Left lung (tissue), 10 donors: ENCODE data around the gene STT3A. TPM values are rescaled to one million over a fixed set of nuclear protein-coding genes. Genes with fewer than 3 reads are reported as not detected.
A peak's percentile ranks its signal among the peaks of the same experiment; 100 is the strongest.

Experiments used
- ATAC-seq: fragments of 200-7000 bp; cut with Tn5 transposase; one replicate; pipeline ENCODE4 v1.9.1; 2020; ENCODE audit warnings: moderate library complexity
- DNase-seq, 4 donors: peaks; one replicate each; pipeline ENCODE4 v3.0.0-alpha.2; 2013 to 2020
- H3K27ac ChIP-seq, 2 donors: fragments of 200-600 bp; sonication (generic) in 1 of 2; one replicate each; pipeline versions ENCODE4 v1.5.0 to v1.8.0; 2020 to 2021
- H3K27me3 ChIP-seq, 2 donors: fragments of 200-600 bp; sonication (generic) in 1 of 2; one replicate each; pipeline versions ENCODE4 v1.5.0 to v1.8.0; 2020 to 2021
- H3K36me3 ChIP-seq, 2 donors: fragments of 200-600 bp; sonication (generic) in 1 of 2; one replicate each; pipeline versions ENCODE4 v1.5.0 to v1.8.0; 2020 to 2021
- H3K4me1 ChIP-seq, 2 donors: fragments of 200-600 bp; one replicate each; pipeline ENCODE4 v1.8.0; 2021
- H3K4me3 ChIP-seq, 2 donors: fragments of 200-600 bp; sonication (generic) in 1 of 2; one replicate each; pipeline versions ENCODE4 v1.5.0 to v1.8.0; 2020 to 2021; ENCODE audit warnings: mild to moderate bottlenecking in 1 of 2
- H3K9me3 ChIP-seq, 2 donors: fragments of 200-600 bp; sonication (generic) in 1 of 2; one replicate each; pipeline versions ENCODE4 v1.5.0 to v1.8.0; 2020 to 2021
- intact Hi-C, 2 donors: fragments of 100-400 bp; cut with DNase I; formaldehyde crosslinking; loops; one replicate each; pipeline versions ENCODE4 v1.11.2 to v1.14.2; 2022
- polyA plus RNA-seq, 6 donors: library from polyadenylated mRNA; unstranded; fragments of 120-200 nt; gene quantifications; one replicate each; pipeline ENCODE4 v1.2.1, GENCODE V29; 2013; ENCODE audit not compliant: insufficient read length in 6 of 6
- total RNA-seq, 2 donors: library from RNA; stranded (reverse); fragmentation: NEBNext Ultra II Directional; extraction: Animal tissue kit (Norgen Biotek cat#: 25700); gene quantifications; one replicate each; pipeline ENCODE4 v1.2.1, GENCODE V29; 2021
- TF ChIP-seq, protein P1 (sequence below), 2 donors: fragments of 200-600 bp; sonication (generic) in 1 of 2; IDR thresholded peaks; one replicate each; pipeline versions ENCODE4 v1.5.0 to v1.8.0; 2021; ENCODE audit warnings: antibody characterized with exemption in 2 of 2
- donor health status: DM: no; HTN: yes; CAD: no.
- donor health status: DM: no; HTN: no; CAD: no.

STT3A gene
- total and polyA plus RNA-seq, 8 donors: 153 to 210 (median 192) TPM

DNA sequence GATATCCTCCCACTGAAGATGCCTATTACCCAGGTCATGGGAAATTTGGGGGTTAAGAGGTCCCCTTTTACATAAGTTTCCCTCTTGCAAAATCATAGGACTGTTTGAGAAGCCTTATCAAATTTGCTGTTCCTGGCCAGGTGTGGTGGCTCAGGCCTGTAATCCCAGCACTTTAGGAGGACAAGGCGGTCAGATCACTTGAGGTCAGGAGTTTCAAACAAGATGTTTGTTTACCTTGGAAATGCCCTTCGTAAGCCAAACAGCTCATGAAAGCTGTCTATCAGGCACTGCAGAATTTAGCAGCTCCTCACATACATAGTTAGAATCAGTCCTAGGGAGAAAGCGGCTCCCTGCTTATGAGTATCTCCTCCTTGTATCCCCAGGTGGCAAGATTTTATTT, 28.3 kb upstream of the STT3A start:
- DNase-seq (no peak), ATAC-seq (no peak)
- Histone ChIP-seq H3K9me3 (no peaks in the 10 kb centered on the region), H3K36me3 (no peaks in the 10 kb centered on the region), H3K27ac (no peak overlapping the region), H3K27me3 (no peaks in the 10 kb centered on the region), H3K4me3 (no peak overlapping the region), H3K4me1 (peaks cover 0 to 5% of the 10 kb centered on the region in 2 donors)
- intact Hi-C loops: no loop called here
- TF ChIP-seq, protein P1, sequence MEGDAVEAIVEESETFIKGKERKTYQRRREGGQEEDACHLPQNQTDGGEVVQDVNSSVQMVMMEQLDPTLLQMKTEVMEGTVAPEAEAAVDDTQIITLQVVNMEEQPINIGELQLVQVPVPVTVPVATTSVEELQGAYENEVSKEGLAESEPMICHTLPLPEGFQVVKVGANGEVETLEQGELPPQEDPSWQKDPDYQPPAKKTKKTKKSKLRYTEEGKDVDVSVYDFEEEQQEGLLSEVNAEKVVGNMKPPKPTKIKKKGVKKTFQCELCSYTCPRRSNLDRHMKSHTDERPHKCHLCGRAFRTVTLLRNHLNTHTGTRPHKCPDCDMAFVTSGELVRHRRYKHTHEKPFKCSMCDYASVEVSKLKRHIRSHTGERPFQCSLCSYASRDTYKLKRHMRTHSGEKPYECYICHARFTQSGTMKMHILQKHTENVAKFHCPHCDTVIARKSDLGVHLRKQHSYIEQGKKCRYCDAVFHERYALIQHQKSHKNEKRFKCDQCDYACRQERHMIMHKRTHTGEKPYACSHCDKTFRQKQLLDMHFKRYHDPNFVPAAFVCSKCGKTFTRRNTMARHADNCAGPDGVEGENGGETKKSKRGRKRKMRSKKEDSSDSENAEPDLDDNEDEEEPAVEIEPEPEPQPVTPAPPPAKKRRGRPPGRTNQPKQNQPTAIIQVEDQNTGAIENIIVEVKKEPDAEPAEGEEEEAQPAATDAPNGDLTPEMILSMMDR (IDR thresholded peaks at IDR 0.05): no peak

DNA sequence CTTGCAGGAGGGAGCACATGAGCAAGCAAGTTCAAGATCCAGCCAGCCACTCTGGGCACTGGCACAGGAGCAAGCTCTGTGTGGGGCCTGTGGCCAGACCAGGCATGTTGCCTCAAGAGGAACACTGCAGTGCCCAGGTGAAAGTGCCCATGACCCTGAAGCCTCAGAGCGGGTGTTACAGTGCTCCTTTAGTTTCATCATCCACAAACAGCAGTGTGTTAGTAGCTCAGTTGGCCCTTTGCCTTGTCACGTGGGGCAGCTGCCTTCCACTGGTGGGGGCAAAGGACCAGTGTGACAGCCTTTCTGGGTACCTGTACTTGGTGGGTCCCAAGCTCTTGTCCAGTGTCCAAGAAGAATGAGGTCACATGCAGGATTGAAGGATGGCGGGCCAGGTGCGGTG, 26.4 kb upstream of the STT3A start:
- Histone ChIP-seq H3K36me3 (no peaks in the 10 kb centered on the region), H3K27ac (no peak overlapping the region), H3K4me3 (no peak overlapping the region), H3K4me1 (peaks cover 13 to 20% of the 10 kb centered on the region in 2 donors), H3K9me3 (no peaks in the 10 kb centered on the region), H3K27me3 (no peaks in the 10 kb centered on the region)
- DNase-seq (no peak), ATAC-seq (no peak)
- TF ChIP-seq, protein P1 (IDR thresholded peaks at IDR 0.05): no peak
- intact Hi-C loops: no loop called here

DNA sequence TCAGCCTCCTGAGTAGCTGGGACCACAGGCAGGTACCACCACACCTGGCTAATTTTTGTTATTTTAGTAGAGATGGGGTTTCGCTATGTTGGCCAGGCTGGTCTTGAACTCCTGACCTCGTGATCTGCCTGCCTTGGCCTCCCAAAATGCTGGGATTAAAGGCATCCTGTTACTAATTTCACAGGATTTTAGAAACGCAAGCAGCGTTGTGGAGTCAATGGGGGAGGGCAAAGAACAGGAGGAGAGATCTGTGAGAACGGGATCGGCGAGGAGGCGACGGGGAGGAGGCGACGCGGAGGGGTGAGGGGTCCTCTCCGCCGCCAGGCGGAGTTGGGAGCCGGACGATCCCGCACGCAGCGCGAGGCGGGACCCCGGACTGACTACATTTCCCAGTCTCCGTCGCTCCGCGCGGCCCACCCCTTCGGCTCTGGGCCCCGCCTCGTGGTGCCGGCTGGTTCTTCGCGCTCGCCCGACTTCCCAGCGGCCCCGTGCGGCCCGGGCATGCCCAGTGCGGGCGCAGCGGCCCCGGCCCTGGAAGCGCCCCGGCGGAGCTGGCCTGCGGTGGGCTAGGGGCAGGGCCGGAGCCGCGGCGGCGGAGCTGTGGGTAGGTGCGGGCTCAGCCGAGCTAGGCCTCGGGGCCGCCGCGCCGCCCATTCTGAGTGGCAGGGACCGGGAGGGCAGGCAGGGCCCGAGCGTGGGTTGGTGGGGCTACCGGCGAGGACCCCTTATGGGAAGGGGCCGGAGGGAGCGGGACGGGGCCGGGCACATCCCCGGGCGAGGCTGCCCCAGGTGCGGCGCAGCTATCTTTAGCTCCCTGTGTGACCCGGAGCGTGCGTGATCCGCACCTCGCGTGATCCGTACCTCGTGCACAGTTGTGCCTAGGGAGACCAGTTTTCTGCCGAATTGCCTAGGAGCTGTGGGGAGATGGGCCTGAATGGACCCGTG, 23.4 kb upstream of the STT3A start, which contains the start of gene EI24:
Gene EI24, plus strand, starts transcription at position 508 of the 945 bp plus-strand sequence. CDS start 3,051 bp downstream, outside the sequence.
- Histone ChIP-seq H3K9me3 (no peaks in the 10 kb centered on the region), H3K27ac (peak within 1 kb of the TSS; percentile 81 to 84), H3K4me3 (peak within 1 kb of the TSS; percentile 71 to 79), H3K27me3 (no peaks in the 10 kb centered on the region), H3K36me3 (peaks cover 0 to 17% of the 10 kb centered on the region in 2 donors), H3K4me1 (peaks cover 13 to 28% of the 10 kb centered on the region in 2 donors)
- peak; percentile 88 to 97 (median 94) for DNase-seq
- intact Hi-C loops: no loop called here
- ATAC-seq: peak; percentile 99
- TF ChIP-seq, protein P1 (IDR thresholded peaks at IDR 0.05): peak; percentile 63 to 83

DNA sequence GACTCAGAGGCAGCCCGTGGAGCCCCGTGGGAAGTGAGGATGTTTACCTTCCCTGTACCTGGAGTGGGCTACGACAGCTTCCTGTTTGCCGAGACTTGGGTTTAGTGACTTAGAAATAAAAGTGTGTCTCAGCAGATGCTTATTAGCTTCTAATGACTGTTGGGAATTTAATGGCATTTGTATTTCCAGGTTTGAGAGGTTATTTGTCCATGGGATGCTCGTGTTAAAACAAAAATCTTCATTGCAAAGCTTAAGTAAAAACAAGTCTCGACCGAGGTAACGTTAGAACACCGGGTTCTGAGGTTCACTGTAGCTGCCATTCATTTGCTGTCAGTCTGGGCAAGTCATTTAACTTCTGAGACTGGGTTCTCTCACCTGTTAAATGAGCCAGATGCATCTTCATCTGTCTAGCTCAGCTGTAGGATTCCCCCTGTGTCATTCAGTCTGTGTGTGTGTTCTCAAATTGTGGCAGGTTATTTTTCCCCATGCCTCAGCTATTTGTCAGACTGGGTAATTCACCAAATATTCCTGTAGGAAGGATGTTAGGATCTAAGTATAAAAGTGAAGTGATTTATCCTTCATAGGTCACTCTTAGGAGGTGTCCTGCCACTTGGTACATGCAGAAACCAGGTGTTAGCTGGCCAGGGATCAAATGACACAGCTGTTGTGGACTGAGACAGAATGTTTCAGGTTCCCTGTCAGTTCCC, 22.6 kb upstream of the STT3A start:
- DNase-seq (peak in 1 of 4 donors; percentile 1), ATAC-seq (no peak)
- no peaks in the 10 kb centered on the region for H3K27me3 ChIP-seq
- peak overlapping the region; percentile 81 to 84 for H3K27ac ChIP-seq
- H3K36me3 ChIP-seq: peaks cover 0 to 26% of the 10 kb centered on the region in 2 donors
- TF ChIP-seq, protein P1 (IDR thresholded peaks at IDR 0.05): no peak
- H3K4me3 ChIP-seq: peak overlapping the region; percentile 71 to 79
- peaks cover 13 to 28% of the 10 kb centered on the region in 2 donors for H3K4me1 ChIP-seq
- H3K9me3 ChIP-seq: no peaks in the 10 kb centered on the region
- intact Hi-C loops: no loop called here

DNA sequence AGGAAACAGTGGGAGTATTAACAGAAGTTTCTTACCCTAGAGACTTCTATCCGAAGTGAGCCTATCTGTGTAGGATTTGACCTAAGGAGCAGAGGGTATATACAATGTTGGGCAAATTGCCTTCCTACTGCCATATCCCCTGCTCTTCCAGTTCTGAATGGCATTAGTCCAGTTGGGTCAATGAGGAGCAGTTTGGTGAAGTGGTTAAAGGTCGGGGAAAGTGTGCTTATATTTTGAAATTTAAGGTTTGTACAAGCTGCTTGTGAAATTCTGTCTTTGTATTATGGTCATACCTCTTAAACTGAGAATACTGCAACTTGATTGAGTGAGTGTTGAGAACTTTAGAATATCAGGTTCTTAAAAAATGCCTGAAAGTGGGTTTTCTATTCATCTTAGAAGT, 21.7 kb upstream of the STT3A start:
- H3K4me3 ChIP-seq: no peak overlapping the region

More for the DNA sequence above, 21.7 kb upstream of the STT3A start:
- H3K36me3 ChIP-seq: peaks cover 0 to 35% of the 10 kb centered on the region in 2 donors
- ATAC-seq: no peak
- H3K4me1 ChIP-seq: peaks cover 13 to 28% of the 10 kb centered on the region in 2 donors
- TF ChIP-seq, protein P1 (IDR thresholded peaks at IDR 0.05): no peak
- no peaks in the 10 kb centered on the region for H3K9me3 ChIP-seq
- intact Hi-C loops: no loop called here
- H3K27ac ChIP-seq: no peak overlapping the region
- no peaks in the 10 kb centered on the region for H3K27me3 ChIP-seq
- DNase-seq: peak in 1 of 4 donors; percentile 2
